ENCODE results near the gene LY86.

The LY86 gene

GRCh38 chr6:6585003-6585311 lies 3.6 kb upstream of the LY86 start:
- ATAC-seq (ENCODE audit: low read depth) = no peak
- H3K4me1 ChIP-seq (ENCODE audit: insufficient read depth, poor library complexity, severe bottlenecking) = no peaks in the 10 kb centered on the region
- no peak for DNase-seq (ENCODE audit: low spot score)
- H3K27me3 ChIP-seq (ENCODE audit: insufficient read depth, poor library complexity, severe bottlenecking) = no peaks in the 10 kb centered on the region
- H3K27ac ChIP-seq (ENCODE audit: poor library complexity, severe bottlenecking) = no peak overlapping the region
- no peak for TF ChIP-seq CTCF (IDR thresholded peaks at IDR 0.05; ENCODE audit: poor library complexity, severe bottlenecking)
- no peak overlapping the region for H3K4me3 ChIP-seq (ENCODE audit: severe bottlenecking)
- H3K9me3 ChIP-seq (ENCODE audit: severe bottlenecking) = no peaks in the 10 kb centered on the region
- no peaks in the 10 kb centered on the region for H3K36me3 ChIP-seq (ENCODE audit: low read depth)

- no peaks in the 10 kb centered on the region for H3K27me3 ChIP-seq (ENCODE audit: insufficient read depth, poor library complexity, severe bottlenecking)
- H3K36me3 ChIP-seq (ENCODE audit: low read depth) = no peaks in the 10 kb centered on the region
- ATAC-seq (ENCODE audit: low read depth) = no peak
- no peak overlapping the region for H3K27ac ChIP-seq (ENCODE audit: poor library complexity, severe bottlenecking)
- no peak overlapping the region for H3K4me3 ChIP-seq (ENCODE audit: severe bottlenecking)
- no peak for DNase-seq (ENCODE audit: low spot score)
- no peaks in the 10 kb centered on the region for H3K4me1 ChIP-seq (ENCODE audit: insufficient read depth, poor library complexity, severe bottlenecking)
- no peak for TF ChIP-seq CTCF (IDR thresholded peaks at IDR 0.05; ENCODE audit: poor library complexity, severe bottlenecking)
- H3K9me3 ChIP-seq (ENCODE audit: severe bottlenecking) = no peaks in the 10 kb centered on the region
These were observed 2.4 kb upstream of the LY86 start for GRCh38 chr6:6586167-6586566.

- DNase-seq (ENCODE audit: low spot score) (no peak), ATAC-seq (ENCODE audit: low read depth) (no peak)
- no peak overlapping the region for H3K4me3 ChIP-seq (ENCODE audit: severe bottlenecking)
- no peaks in the 10 kb centered on the region for H3K36me3 ChIP-seq (ENCODE audit: low read depth)
- no peak overlapping the region for H3K27ac ChIP-seq (ENCODE audit: poor library complexity, severe bottlenecking)
- no peaks in the 10 kb centered on the region for H3K27me3 ChIP-seq (ENCODE audit: insufficient read depth, poor library complexity, severe bottlenecking)
- no peaks in the 10 kb centered on the region for H3K4me1 ChIP-seq (ENCODE audit: insufficient read depth, poor library complexity, severe bottlenecking)
- no peak for TF ChIP-seq CTCF (IDR thresholded peaks at IDR 0.05; ENCODE audit: poor library complexity, severe bottlenecking)
- no peaks in the 10 kb centered on the region for H3K9me3 ChIP-seq (ENCODE audit: severe bottlenecking)
These were observed 1.6 kb upstream of the LY86 start for GRCh38 chr6:6586671-6587526.

GRCh38 chr6:6587696-6588063 lies 840 bp upstream of the LY86 start:
- H3K4me1 ChIP-seq (ENCODE audit: insufficient read depth, poor library complexity, severe bottlenecking) = no peaks in the 10 kb centered on the region
- TF ChIP-seq CTCF (IDR thresholded peaks at IDR 0.05; ENCODE audit: poor library complexity, severe bottlenecking) = no peak
- H3K36me3 ChIP-seq (ENCODE audit: low read depth) = no peaks in the 10 kb centered on the region
- DNase-seq (ENCODE audit: low spot score) (no peak), ATAC-seq (ENCODE audit: low read depth) (no peak)
- H3K9me3 ChIP-seq (ENCODE audit: severe bottlenecking) = no peaks in the 10 kb centered on the region
- no peak overlapping the region for H3K4me3 ChIP-seq (ENCODE audit: severe bottlenecking)
- H3K27me3 ChIP-seq (ENCODE audit: insufficient read depth, poor library complexity, severe bottlenecking) = no peaks in the 10 kb centered on the region
- no peak overlapping the region for H3K27ac ChIP-seq (ENCODE audit: poor library complexity, severe bottlenecking)

- H3K27ac ChIP-seq (ENCODE audit: poor library complexity, severe bottlenecking) = no peak overlapping the region
These were observed 597 bp downstream of the LY86 start for GRCh38 chr6:6588924-6589709.

More at GRCh38 chr6:6588924-6589709, 597 bp downstream of the LY86 start:
- H3K27me3 ChIP-seq (ENCODE audit: insufficient read depth, poor library complexity, severe bottlenecking) = no peaks in the 10 kb centered on the region
- H3K4me1 ChIP-seq (ENCODE audit: insufficient read depth, poor library complexity, severe bottlenecking) = no peaks in the 10 kb centered on the region
- no peaks in the 10 kb centered on the region for H3K36me3 ChIP-seq (ENCODE audit: low read depth)
- DNase-seq (ENCODE audit: low spot score) (no peak), ATAC-seq (ENCODE audit: low read depth) (no peak)
- no peak for TF ChIP-seq CTCF (IDR thresholded peaks at IDR 0.05; ENCODE audit: poor library complexity, severe bottlenecking)
- no peak overlapping the region for H3K4me3 ChIP-seq (ENCODE audit: severe bottlenecking)
- no peaks in the 10 kb centered on the region for H3K9me3 ChIP-seq (ENCODE audit: severe bottlenecking)

Measured in RWPE2 (cell line).